ENCODE data around the gene PHF19.

GRCh38 chr9:120851449-120851848 is 25.5 kb downstream of the PHF19 start:
- TF ChIP-seq CTCF (IDR thresholded peaks at IDR 0.05; ENCODE audit: insufficient read depth, low read length, poor library complexity, severe bottlenecking) (no peak), EZH2phosphoT487 (conservative IDR thresholded peaks at IDR 0.05; ENCODE audit: low read length) (no peak)

Data from SU-DHL-6 (cell line).